ENCODE measurements around the gene ARHGEF28.

GRCh38 chr5:73863876-73864275, 237.9 kb downstream of the ARHGEF28 start:
- TF ChIP-seq POLR2AphosphoS5 (IDR thresholded peaks at IDR 0.05; ENCODE audit: low read depth, low read length) (no peak), ZBTB25 (CRISPR knock-in tag; IDR thresholded peaks at IDR 0.05) (no peak), CTCF (CRISPR knock-in tag; IDR thresholded peaks at IDR 0.05) (no peak), ZNF282 (IDR thresholded peaks at IDR 0.05; ENCODE audit: partially characterized antibody) (no peak), POLR2AphosphoS2 (IDR thresholded peaks at IDR 0.05; ENCODE audit: low read depth, low read length) (no peak), EP300 (IDR thresholded peaks at IDR 0.05; ENCODE audit: low read depth in 2 of 2, low read length in 2 of 2) (no peak), EP300 (CRISPR knock-in tag; IDR thresholded peaks at IDR 0.05; ENCODE audit: borderline replicate concordance) (no peak), HOXA7 (CRISPR knock-in tag; IDR thresholded peaks at IDR 0.05) (no peak)
